Measurements from ENCODE around the gene TRIM65. TPM values are rescaled to one million over a fixed set of nuclear protein-coding genes. Genes with fewer than 3 reads are reported as not detected.

The TRIM65 gene
- total and polyA plus RNA-seq, 8 donors: 8.1 to 26.6 (median 10.6) TPM; not detected in 1

GRCh38 chr17:75842411-75842810 is 54.3 kb downstream of the TRIM65 start:
- intact Hi-C loops (cut with DNase I; ENCODE audit: low total_unique reads): no loop called here
- peak overlapping the region; percentile 12 to 99 (median 91) for H3K27ac ChIP-seq
- peaks cover 19 to 59% (median 38%) of the 10 kb centered on the region in 4 donors for H3K36me3 ChIP-seq
- peak overlapping the region in 1 of 4 donors; percentile 40 for H3K4me3 ChIP-seq
- no peaks in the 10 kb centered on the region for H3K9me3 ChIP-seq
- no peaks in the 10 kb centered on the region for H3K27me3 ChIP-seq
- TF ChIP-seq POLR2A (IDR thresholded peaks at IDR 0.05): no peak
- no peak for TF ChIP-seq EP300 (IDR thresholded peaks at IDR 0.05)
- TF ChIP-seq POLR2AphosphoS5 (IDR thresholded peaks at IDR 0.05): no peak
- TF ChIP-seq CTCF (IDR thresholded peaks at IDR 0.05): no peak
- H3K4me1 ChIP-seq: peaks cover 30 to 56% (median 37%) of the 10 kb centered on the region in 4 donors
- no peak for DNase-seq
- WGBS, 5 donors: 85 to 91% (median 88%) methylated on average over 7 to 18 of the region's 18 CpGs

DNA sequence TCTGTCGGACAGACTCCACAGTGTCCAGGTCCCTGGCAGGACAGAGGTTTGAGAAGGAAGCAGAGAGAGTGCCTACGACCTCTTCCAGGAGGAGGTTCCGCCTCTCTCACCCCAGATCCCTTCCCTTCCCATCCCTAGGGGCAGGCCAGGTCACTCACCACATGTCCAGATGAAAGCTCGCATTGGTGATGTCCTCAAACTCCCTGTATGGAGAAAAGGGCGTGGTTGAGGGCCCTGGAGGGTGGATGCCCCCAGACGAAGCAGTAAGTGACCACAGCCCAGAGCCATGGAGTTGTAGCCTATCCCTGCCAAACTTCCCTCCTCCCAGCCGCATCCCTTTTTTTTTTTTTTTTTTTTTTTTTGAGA is 56.0 kb downstream of the TRIM65 start:
- Histone ChIP-seq H3K27me3 (no peaks in the 10 kb centered on the region), H3K27ac (no peak overlapping the region), H3K36me3 (peaks cover 11 to 53% (median 32%) of the 10 kb centered on the region in 4 donors), H3K9me3 (no peaks in the 10 kb centered on the region), H3K4me3 (no peak overlapping the region), H3K4me1 (peaks cover 15 to 43% (median 22%) of the 10 kb centered on the region in 4 donors)
- intact Hi-C loops (cut with DNase I; ENCODE audit: low total_unique reads): no loop called here
- TF ChIP-seq POLR2AphosphoS5 (IDR thresholded peaks at IDR 0.05): no peak
- no peak for TF ChIP-seq CTCF (IDR thresholded peaks at IDR 0.05)
- TF ChIP-seq POLR2A (IDR thresholded peaks at IDR 0.05): no peak
- no peak for TF ChIP-seq EP300 (IDR thresholded peaks at IDR 0.05)
- 72 to 77% (median 74%) methylated on average over 6 to 7 of the region's 7 CpGs for WGBS, 5 donors
- no peak for DNase-seq

DNA sequence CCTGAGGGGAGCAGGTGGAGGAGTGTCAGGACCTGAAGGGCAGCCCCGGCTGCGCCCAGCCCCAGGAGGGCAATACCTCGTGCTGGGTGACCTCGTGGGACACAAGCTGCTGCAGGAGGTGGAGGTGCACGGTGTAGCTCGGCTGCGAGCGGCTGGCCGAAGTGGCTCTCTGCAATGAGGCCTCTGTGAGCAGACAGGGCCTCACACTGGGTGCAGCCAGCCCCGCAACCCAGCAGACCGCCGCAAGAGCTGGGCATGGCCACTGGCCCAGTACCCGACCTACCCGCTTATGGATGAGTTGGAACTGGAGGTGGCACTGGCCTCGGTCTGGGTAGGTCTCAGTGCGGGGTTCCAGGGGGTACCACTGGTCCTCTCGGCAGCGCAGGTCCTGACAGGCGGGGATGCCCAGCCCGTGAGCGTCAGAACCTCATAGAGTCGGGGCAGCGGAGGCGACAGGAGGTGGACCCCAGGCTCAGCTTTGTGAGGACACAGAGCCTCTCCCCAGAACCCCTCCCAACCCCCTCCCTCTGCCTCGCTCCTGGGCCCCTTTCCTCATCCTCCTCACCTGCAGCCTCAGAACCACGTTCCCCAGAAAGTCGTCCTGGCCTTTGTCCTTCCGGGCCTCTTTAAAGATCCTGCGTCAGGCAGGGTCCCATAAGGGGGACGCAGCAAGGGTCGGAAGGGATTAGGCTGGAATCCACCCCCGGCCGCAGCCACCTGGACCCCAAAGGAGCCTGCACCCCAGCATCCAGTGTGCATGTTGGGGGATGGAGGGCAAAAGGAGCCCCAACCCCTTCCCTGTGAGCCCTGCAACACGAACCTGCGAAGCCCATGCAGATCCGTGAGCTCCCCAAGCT is 56.6 kb downstream of the TRIM65 start:
- intact Hi-C loops (cut with DNase I; ENCODE audit: low total_unique reads): no loop called here
- no peaks in the 10 kb centered on the region for H3K9me3 ChIP-seq
- no peaks in the 10 kb centered on the region for H3K27me3 ChIP-seq
- H3K27ac ChIP-seq: no peak overlapping the region
- H3K36me3 ChIP-seq: peaks cover 11 to 58% (median 35%) of the 10 kb centered on the region in 4 donors
- peaks cover 9 to 43% (median 22%) of the 10 kb centered on the region in 4 donors for H3K4me1 ChIP-seq
- H3K4me3 ChIP-seq: no peak overlapping the region
- TF ChIP-seq POLR2A (IDR thresholded peaks at IDR 0.05) (no peak), CTCF (IDR thresholded peaks at IDR 0.05) (no peak)
- DNase-seq: no peak
- 89 to 93% (median 90%) methylated on average over 25 to 36 of the region's 36 CpGs for WGBS, 5 donors

Other genes starting within 250 kb of the TRIM65 start
- 100 to 1,000 TPM in 2 of 5 donors, 10 to 100 TPM in 3; 21.4 to 229 (median 46.7) TPM for gene RECQL5, start 229.8 kb downstream of the TRIM65 start, total RNA-seq
- 10 to 100 TPM; 29.6 to 61.4 (median 50.8) TPM for gene RECQL5, start 229.8 kb downstream of the TRIM65 start, polyA plus RNA-seq
- gene SAP30BP, start 229.6 kb downstream of the TRIM65 start, total RNA-seq: 100 to 1,000 TPM in 2 of 5 donors, 10 to 100 TPM in 3; 24.6 to 154 (median 72.9) TPM
- 10 to 100 TPM; 59.0 to 82.5 (median 72.8) TPM for gene SAP30BP, start 229.6 kb downstream of the TRIM65 start, polyA plus RNA-seq
- 100 to 1,000 TPM in 4 of 5 donors, 10 to 100 TPM in 1; 66.8 to 137 (median 132) TPM for gene ITGB4, start 175.5 kb downstream of the TRIM65 start, total RNA-seq
- 10 to 100 TPM; 33.6 to 66.1 (median 60.3) TPM for gene ITGB4, start 175.5 kb downstream of the TRIM65 start, polyA plus RNA-seq
- 10 to 100 TPM in 4 of 5 donors, 1 to 10 TPM in 1; 7.6 to 57.1 (median 27.5) TPM for gene GALK1, start 131.8 kb downstream of the TRIM65 start, total RNA-seq
- gene GALK1, start 131.8 kb downstream of the TRIM65 start, polyA plus RNA-seq: 10 to 100 TPM; 32.7 to 41.0 (median 40.6) TPM
- gene UNK, start 112.1 kb downstream of the TRIM65 start, total RNA-seq: 100 to 1,000 TPM in 1 of 5 donors, 10 to 100 TPM in 3, 1 to 10 TPM in 1; 3.5 to 102 (median 33.0) TPM
- 10 to 100 TPM; 13.5 to 17.3 (median 15.1) TPM for gene UNK, start 112.1 kb downstream of the TRIM65 start, polyA plus RNA-seq
- gene UNC13D, start 52.5 kb downstream of the TRIM65 start, total RNA-seq: 10 to 100 TPM in 4 of 5 donors, 1 to 10 TPM in 1; 9.0 to 45.5 (median 25.5) TPM
- gene UNC13D, start 52.5 kb downstream of the TRIM65 start, polyA plus RNA-seq: 10 to 100 TPM in 2 of 3 donors, 1 to 10 TPM in 1; 6.4 to 18.5 (median 17.9) TPM
- 100 to 1,000 TPM in 1 of 5 donors, 10 to 100 TPM in 4; 28.6 to 122 (median 46.1) TPM for gene WBP2, start 41.6 kb downstream of the TRIM65 start, total RNA-seq
- gene WBP2, start 41.6 kb downstream of the TRIM65 start, polyA plus RNA-seq: 100 to 1,000 TPM in 1 of 3 donors, 10 to 100 TPM in 2; 87.3 to 104 (median 98.6) TPM
- gene TRIM47, start 18.4 kb downstream of the TRIM65 start, total RNA-seq: 10 to 100 TPM in 4 of 5 donors, 1 to 10 TPM in 1; 3.5 to 40.4 (median 11.9) TPM
- 10 to 100 TPM; 24.2 to 34.7 (median 28.4) TPM for gene TRIM47, start 18.4 kb downstream of the TRIM65 start, polyA plus RNA-seq
- 100 to 1,000 TPM in 1 of 5 donors, 10 to 100 TPM in 3, 1 to 10 TPM in 1; 9.3 to 244 (median 29.9) TPM for gene MRPL38, start 7.9 kb upstream of the TRIM65 start, total RNA-seq
- gene MRPL38, start 7.9 kb upstream of the TRIM65 start, polyA plus RNA-seq: 10 to 100 TPM; 54.2 to 89.2 (median 73.9) TPM
- gene FBF1, start 44.1 kb upstream of the TRIM65 start, total RNA-seq: 10 to 100 TPM in 4 of 5 donors, 1 to 10 TPM in 1; 3.8 to 21.7 (median 19.6) TPM
- gene FBF1, start 44.1 kb upstream of the TRIM65 start, polyA plus RNA-seq: 10 to 100 TPM in 1 of 3 donors, 1 to 10 TPM in 2; 1.7 to 10.4 (median 6.8) TPM
- 100 to 1,000 TPM in 1 of 5 donors, 10 to 100 TPM in 4; 28.1 to 133 (median 71.8) TPM for gene ACOX1, start 82.2 kb upstream of the TRIM65 start, total RNA-seq
- gene ACOX1, start 82.2 kb upstream of the TRIM65 start, polyA plus RNA-seq: 10 to 100 TPM; 11.9 to 26.5 (median 20.6) TPM
- gene TEN1, start 82.3 kb upstream of the TRIM65 start, total RNA-seq: 100 to 1,000 TPM in 1 of 5 donors, 10 to 100 TPM in 3, not detected in 1; 14.2 to 121 (median 19.3) TPM
- gene TEN1, start 82.3 kb upstream of the TRIM65 start, polyA plus RNA-seq: 10 to 100 TPM; 37.1 to 66.6 (median 52.4) TPM
- gene CDK3, start 103.9 kb upstream of the TRIM65 start, total RNA-seq: 10 to 100 TPM in 1 of 5 donors, 1 to 10 TPM in 3, not detected in 1; 3.1 to 20.4 (median 7.3) TPM
- gene CDK3, start 103.9 kb upstream of the TRIM65 start, polyA plus RNA-seq: 10 to 100 TPM in 1 of 3 donors, 1 to 10 TPM in 2; 7.3 to 17.2 (median 8.2) TPM
- gene EVPL, start 130.4 kb upstream of the TRIM65 start, total RNA-seq: 10 to 100 TPM in 2 of 5 donors, 1 to 10 TPM in 3; 1.2 to 89.8 (median 9.7) TPM
- 100 to 1,000 TPM in 1 of 3 donors, 1 to 10 TPM in 2; 1.8 to 105 (median 8.2) TPM for gene EVPL, start 130.4 kb upstream of the TRIM65 start, polyA plus RNA-seq
- 10 to 100 TPM; 24.6 to 49.8 (median 47.8) TPM for gene SRP68, start 175.6 kb upstream of the TRIM65 start, total RNA-seq
- 10 to 100 TPM; 36.9 to 46.4 (median 39.3) TPM for gene SRP68, start 175.6 kb upstream of the TRIM65 start, polyA plus RNA-seq
- not detected for gene GALR2, start 177.8 kb upstream of the TRIM65 start, total RNA-seq
- under 1 TPM in 1 of 3 donors, not detected in 2; 0.48 TPM for gene GALR2, start 177.8 kb upstream of the TRIM65 start, polyA plus RNA-seq
- not detected for gene ZACN, start 182.2 kb upstream of the TRIM65 start, total RNA-seq
- gene ZACN, start 182.2 kb upstream of the TRIM65 start, polyA plus RNA-seq: 1 to 10 TPM in 2 of 3 donors, under 1 TPM in 1; 1.00 to 1.9 (median 1.4) TPM
- gene EXOC7, start 206.8 kb upstream of the TRIM65 start, total RNA-seq: 100 to 1,000 TPM in 2 of 5 donors, 10 to 100 TPM in 3; 65.7 to 280 (median 80.3) TPM
- gene EXOC7, start 206.8 kb upstream of the TRIM65 start, polyA plus RNA-seq: 10 to 100 TPM; 31.8 to 47.2 (median 33.2) TPM
- 1 to 10 TPM in 3 of 5 donors, not detected in 2; 1.3 to 6.7 (median 4.5) TPM for gene FOXJ1, start 244.3 kb upstream of the TRIM65 start, total RNA-seq
- under 1 TPM in 2 of 3 donors, not detected in 1; 0.12 to 0.25 TPM for gene FOXJ1, start 244.3 kb upstream of the TRIM65 start, polyA plus RNA-seq